GM13976 (cell line): Measurements from ENCODE around the gene MAP2.

Experiments
- DNase-seq: peaks from one replicate; pipeline ENCODE4 v3.0.0; 2012; ENCODE audit warnings: low spot score
- CTCF ChIP-seq: IDR thresholded peaks from 2 replicates; pipeline ENCODE4 v1.5.1; 2012; ENCODE audit warnings: borderline replicate concordance, mild to moderate bottlenecking; ENCODE audit not compliant: insufficient read depth; ENCODE audit errors: extremely low read depth, missing control alignments, control extremely low read depth
- in situ Hi-C: fragments of 300-500 bp; cut with MboI; formaldehyde crosslinking; loops from one replicate; pipeline ENCODE4 v1.12.0; 2022; ENCODE audit warnings: low sequenced_read_pairs, mixed read lengths, inconsistent platforms; ENCODE audit not compliant: unreplicated experiment

MAP2 gene

GRCh38 chr2:209663656-209664055 lies 239.8 kb downstream of the MAP2 start:
- no peak for DNase-seq
- TF ChIP-seq CTCF = no peak
- in situ Hi-C loops = no loop called here

- TF ChIP-seq CTCF = no peak
- in situ Hi-C loops = no loop called here
- DNase-seq = no peak
These were observed 242.4 kb downstream of the MAP2 start for GRCh38 chr2:209666296-209666695.

- no peak for DNase-seq
- in situ Hi-C loops = no loop called here
- no peak for TF ChIP-seq CTCF
These were observed 247.3 kb downstream of the MAP2 start for GRCh38 chr2:209671020-209671680.

- DNase-seq = no peak
- in situ Hi-C loops = no loop called here
These were observed 250.0 kb downstream of the MAP2 start for GRCh38 chr2:209673811-209674210.

GRCh38 chr2:209680596-209680995 lies 256.7 kb downstream of the MAP2 start:
- DNase-seq = no peak
- no peak for TF ChIP-seq CTCF
- in situ Hi-C loops = no loop called here

More at GRCh38 chr2:209673811-209674210, 250.0 kb downstream of the MAP2 start:
- no peak for TF ChIP-seq CTCF

- DNase-seq = no peak
- TF ChIP-seq CTCF = no peak
- in situ Hi-C loops = no loop called here
These were observed 257.4 kb downstream of the MAP2 start for GRCh38 chr2:209681201-209681735.
